WTC11 (cell line): ENCODE measurements around the gene ACOT6. TPM values are rescaled to one million over a fixed set of nuclear protein-coding genes. Genes with fewer than 3 reads are reported as not detected.

Experiments
- CREM ChIP-seq: sonication (generic); formaldehyde crosslinking; IDR thresholded peaks from 2 replicates; pipeline ENCODE4 v1.8.1; 2022; ENCODE audit warnings: mild to moderate bottlenecking, missing genetic modification reagents, moderate library complexity
- EMX1 ChIP-seq: fragments of 250-450 bp; sonication (Bioruptor Pico); IDR thresholded peaks from 2 replicates; pipeline ENCODE4 v1.8.0; 2021; ENCODE audit warnings: mild to moderate bottlenecking
- ESRRA ChIP-seq: sonication (generic); formaldehyde crosslinking; IDR thresholded peaks from 2 replicates; pipeline ENCODE4 v1.8.1; 2022; ENCODE audit warnings: mild to moderate bottlenecking, missing genetic modification reagents, borderline replicate concordance
- ETV6 ChIP-seq: sonication (generic); formaldehyde crosslinking; IDR thresholded peaks from 2 replicates; pipeline ENCODE4 v1.8.1; 2022; ENCODE audit warnings: mild to moderate bottlenecking, missing genetic modification reagents
- FOXK1 ChIP-seq: sonication (generic); formaldehyde crosslinking; IDR thresholded peaks from 2 replicates; pipeline ENCODE4 v1.8.0; 2022; ENCODE audit warnings: mild to moderate bottlenecking, moderate library complexity, missing genetic modification reagents
- FOXP1 ChIP-seq: sonication (generic); formaldehyde crosslinking; IDR thresholded peaks from 2 replicates; pipeline ENCODE4 v1.8.0; 2022; ENCODE audit warnings: missing genetic modification reagents, mild to moderate bottlenecking, moderate library complexity, borderline replicate concordance
- GABPB1 ChIP-seq: sonication (generic); formaldehyde crosslinking; IDR thresholded peaks from 2 replicates; pipeline ENCODE4 v1.8.1; 2023; ENCODE audit warnings: mild to moderate bottlenecking, missing genetic modification reagents
- GTF2I ChIP-seq: fragments of 250-450 bp; sonication (Bioruptor Pico); conservative IDR thresholded peaks from 2 replicates; pipeline ENCODE4 v1.4.0; 2021; ENCODE audit warnings: mild to moderate bottlenecking
- HMGA2 ChIP-seq: fragments of 250-450 bp; sonication (Bioruptor Pico); IDR thresholded peaks from 2 replicates; pipeline ENCODE4 v1.4.0; 2021; ENCODE audit warnings: mild to moderate bottlenecking, moderate library complexity
- IRF2 ChIP-seq: sonication (generic); formaldehyde crosslinking; IDR thresholded peaks from 2 replicates; pipeline ENCODE4 v1.8.0; 2022; ENCODE audit warnings: low read depth, missing genetic modification reagents, borderline replicate concordance
- NR1H2 ChIP-seq: sonication (generic); formaldehyde crosslinking; IDR thresholded peaks from 2 replicates; pipeline ENCODE4 v1.9.0; 2021; ENCODE audit warnings: mild to moderate bottlenecking, moderate library complexity, missing genetic modification reagents
- PRRX2 ChIP-seq: fragments of 250-450 bp; sonication (Bioruptor Pico); IDR thresholded peaks from 2 replicates; pipeline ENCODE4 v1.8.0; 2021; ENCODE audit warnings: mild to moderate bottlenecking
- RORB ChIP-seq: fragments of 250-450 bp; sonication (Bioruptor Pico); IDR thresholded peaks from 2 replicates; pipeline ENCODE4 v1.9.0; 2021; ENCODE audit warnings: mild to moderate bottlenecking
- SMAD4 ChIP-seq: sonication (generic); formaldehyde crosslinking; IDR thresholded peaks from 2 replicates; pipeline ENCODE4 v1.8.0; 2022; ENCODE audit warnings: mild to moderate bottlenecking, missing genetic modification reagents
- TCF7 ChIP-seq: sonication (generic); formaldehyde crosslinking; IDR thresholded peaks from 2 replicates; pipeline ENCODE4 v1.8.0; 2022; ENCODE audit warnings: mild to moderate bottlenecking, low read depth, missing genetic modification reagents, moderate library complexity
- TEAD4 ChIP-seq: sonication (generic); formaldehyde crosslinking; IDR thresholded peaks from 2 replicates; pipeline ENCODE4 v1.8.0; 2022; ENCODE audit warnings: mild to moderate bottlenecking, missing genetic modification reagents
- ZNF232 ChIP-seq: sonication (generic); formaldehyde crosslinking; IDR thresholded peaks from 2 replicates; pipeline ENCODE4 v1.8.0; 2022; ENCODE audit warnings: mild to moderate bottlenecking, missing genetic modification reagents
- ZNF416 ChIP-seq: fragments of 250-450 bp; sonication (Bioruptor Pico); IDR thresholded peaks from 2 replicates; pipeline ENCODE4 v1.9.0; 2021; ENCODE audit warnings: mild to moderate bottlenecking, inconsistent platforms
- ZNF671 ChIP-seq: fragments of 250-450 bp; sonication (Bioruptor Pico); IDR thresholded peaks from 2 replicates; pipeline ENCODE4 v1.8.0; 2021; ENCODE audit warnings: mild to moderate bottlenecking
- total RNA-seq: library from RNA; stranded (reverse); gene quantifications from 3 replicates; pipeline ENCODE4 v1.2.3, GENCODE V29; 2021
- TF ChIP-seq, protein P1 (sequence below): fragments of 200-600 bp; IDR thresholded peaks from 2 replicates; pipeline ENCODE4 v1.8.0; 2022; ENCODE audit warnings: antibody characterized with exemption
- TF ChIP-seq, protein P2 (sequence below): sonication (generic); formaldehyde crosslinking; IDR thresholded peaks from 2 replicates; pipeline ENCODE4 v1.8.1; 2022; ENCODE audit warnings: low read depth, missing genetic modification reagents, borderline replicate concordance
- TF ChIP-seq, protein P3 (sequence below): fragments of 250-450 bp; sonication (Bioruptor Pico); IDR thresholded peaks from 2 replicates; pipeline ENCODE4 v1.9.0; 2021; ENCODE audit warnings: mild to moderate bottlenecking
- TF ChIP-seq, protein P4 (sequence below): sonication (generic); formaldehyde crosslinking; IDR thresholded peaks from 2 replicates; pipeline ENCODE4 v1.8.0; 2022; ENCODE audit warnings: mild to moderate bottlenecking, missing genetic modification reagents
- TF ChIP-seq, protein P5 (sequence below): sonication (generic); formaldehyde crosslinking; IDR thresholded peaks from 2 replicates; pipeline ENCODE4 v1.8.0; 2022; ENCODE audit warnings: missing genetic modification reagents
- TF ChIP-seq, protein P6 (sequence below): sonication (generic); formaldehyde crosslinking; IDR thresholded peaks from 2 replicates; pipeline ENCODE4 v1.8.1; 2022; ENCODE audit warnings: low read depth, mild to moderate bottlenecking, moderate library complexity, missing genetic modification reagents, borderline replicate concordance

The ACOT6 gene
- total RNA-seq, 1 experiment from 2014 or later = 0.13 TPM

DNA sequence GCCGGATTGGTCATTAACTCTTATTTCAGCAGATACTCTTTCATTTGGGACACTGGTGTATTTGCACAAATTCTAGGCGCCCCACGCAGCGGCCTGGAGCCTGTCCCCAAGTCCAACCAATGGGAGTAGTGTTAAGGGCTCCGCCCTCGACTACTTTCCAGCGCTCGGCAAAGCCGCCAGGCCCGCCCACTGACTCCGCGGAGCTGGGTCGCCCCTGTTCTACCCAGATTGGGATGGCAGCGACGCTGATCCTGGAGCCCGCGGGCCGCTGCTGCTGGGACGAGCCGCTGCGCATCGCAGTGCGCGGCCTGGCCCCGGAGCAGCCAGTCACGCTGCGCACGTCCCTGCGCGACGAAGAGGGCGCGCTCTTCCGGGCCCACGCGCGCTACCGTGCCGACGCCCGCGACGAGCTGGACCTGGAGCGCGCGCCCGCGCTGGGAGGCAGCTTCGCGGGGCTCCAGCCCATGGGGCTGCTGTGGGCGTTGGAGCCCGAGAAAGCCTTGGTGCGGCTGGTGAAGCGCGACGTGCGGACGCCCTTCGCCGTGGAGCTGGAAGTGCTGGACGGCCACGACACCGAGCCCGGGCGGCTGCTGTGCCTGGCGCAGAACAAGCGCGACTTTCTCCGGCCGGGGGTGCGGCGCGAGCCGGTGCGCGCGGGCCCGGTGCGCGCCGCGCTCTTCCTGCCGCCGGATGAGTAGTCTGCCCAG, at the start of gene ACOT6 (continued):
- TF ChIP-seq GABPB1 (CRISPR knock-in tag) (no peak), SMAD4 (CRISPR knock-in tag) (no peak), ZNF671 (no peak), TCF7 (CRISPR knock-in tag) (peak; percentile 60; the same call in 1 of the 2 replicates), CREM (CRISPR knock-in tag) (0 out of 2 replicates have a peak, but pooled peaks have one; percentile 67), EMX1 (CRISPR knock-in tag) (peak; percentile 68; the same call in 1 of the 2 replicates), HMGA2 (no peak), FOXP1 (peak; percentile 78), ETV6 (CRISPR knock-in tag) (0 out of 2 replicates have a peak, but pooled peaks have one; percentile 32), FOXK1 (CRISPR knock-in tag) (peak; percentile 55; the same call in 1 of the 2 replicates), IRF2 (no peak), TEAD4 (CRISPR knock-in tag) (no peak), ESRRA (peak; percentile 78; the same call in 1 of the 2 replicates), RORB (CRISPR knock-in tag) (no peak), ZNF232 (CRISPR knock-in tag) (0 out of 2 replicates have a peak, but pooled peaks have one; percentile 43), GTF2I (CRISPR knock-in tag) (no peak), ZNF416 (CRISPR knock-in tag) (no peak), NR1H2 (CRISPR knock-in tag) (no peak), PRRX2 (CRISPR knock-in tag) (no peak)
- TF ChIP-seq, protein P1, sequence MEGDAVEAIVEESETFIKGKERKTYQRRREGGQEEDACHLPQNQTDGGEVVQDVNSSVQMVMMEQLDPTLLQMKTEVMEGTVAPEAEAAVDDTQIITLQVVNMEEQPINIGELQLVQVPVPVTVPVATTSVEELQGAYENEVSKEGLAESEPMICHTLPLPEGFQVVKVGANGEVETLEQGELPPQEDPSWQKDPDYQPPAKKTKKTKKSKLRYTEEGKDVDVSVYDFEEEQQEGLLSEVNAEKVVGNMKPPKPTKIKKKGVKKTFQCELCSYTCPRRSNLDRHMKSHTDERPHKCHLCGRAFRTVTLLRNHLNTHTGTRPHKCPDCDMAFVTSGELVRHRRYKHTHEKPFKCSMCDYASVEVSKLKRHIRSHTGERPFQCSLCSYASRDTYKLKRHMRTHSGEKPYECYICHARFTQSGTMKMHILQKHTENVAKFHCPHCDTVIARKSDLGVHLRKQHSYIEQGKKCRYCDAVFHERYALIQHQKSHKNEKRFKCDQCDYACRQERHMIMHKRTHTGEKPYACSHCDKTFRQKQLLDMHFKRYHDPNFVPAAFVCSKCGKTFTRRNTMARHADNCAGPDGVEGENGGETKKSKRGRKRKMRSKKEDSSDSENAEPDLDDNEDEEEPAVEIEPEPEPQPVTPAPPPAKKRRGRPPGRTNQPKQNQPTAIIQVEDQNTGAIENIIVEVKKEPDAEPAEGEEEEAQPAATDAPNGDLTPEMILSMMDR = no peak
- TF ChIP-seq, protein P2, sequence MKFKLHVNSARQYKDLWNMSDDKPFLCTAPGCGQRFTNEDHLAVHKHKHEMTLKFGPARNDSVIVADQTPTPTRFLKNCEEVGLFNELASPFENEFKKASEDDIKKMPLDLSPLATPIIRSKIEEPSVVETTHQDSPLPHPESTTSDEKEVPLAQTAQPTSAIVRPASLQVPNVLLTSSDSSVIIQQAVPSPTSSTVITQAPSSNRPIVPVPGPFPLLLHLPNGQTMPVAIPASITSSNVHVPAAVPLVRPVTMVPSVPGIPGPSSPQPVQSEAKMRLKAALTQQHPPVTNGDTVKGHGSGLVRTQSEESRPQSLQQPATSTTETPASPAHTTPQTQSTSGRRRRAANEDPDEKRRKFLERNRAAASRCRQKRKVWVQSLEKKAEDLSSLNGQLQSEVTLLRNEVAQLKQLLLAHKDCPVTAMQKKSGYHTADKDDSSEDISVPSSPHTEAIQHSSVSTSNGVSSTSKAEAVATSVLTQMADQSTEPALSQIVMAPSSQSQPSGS (CRISPR knock-in tag) = no peak
- TF ChIP-seq, protein P3, sequence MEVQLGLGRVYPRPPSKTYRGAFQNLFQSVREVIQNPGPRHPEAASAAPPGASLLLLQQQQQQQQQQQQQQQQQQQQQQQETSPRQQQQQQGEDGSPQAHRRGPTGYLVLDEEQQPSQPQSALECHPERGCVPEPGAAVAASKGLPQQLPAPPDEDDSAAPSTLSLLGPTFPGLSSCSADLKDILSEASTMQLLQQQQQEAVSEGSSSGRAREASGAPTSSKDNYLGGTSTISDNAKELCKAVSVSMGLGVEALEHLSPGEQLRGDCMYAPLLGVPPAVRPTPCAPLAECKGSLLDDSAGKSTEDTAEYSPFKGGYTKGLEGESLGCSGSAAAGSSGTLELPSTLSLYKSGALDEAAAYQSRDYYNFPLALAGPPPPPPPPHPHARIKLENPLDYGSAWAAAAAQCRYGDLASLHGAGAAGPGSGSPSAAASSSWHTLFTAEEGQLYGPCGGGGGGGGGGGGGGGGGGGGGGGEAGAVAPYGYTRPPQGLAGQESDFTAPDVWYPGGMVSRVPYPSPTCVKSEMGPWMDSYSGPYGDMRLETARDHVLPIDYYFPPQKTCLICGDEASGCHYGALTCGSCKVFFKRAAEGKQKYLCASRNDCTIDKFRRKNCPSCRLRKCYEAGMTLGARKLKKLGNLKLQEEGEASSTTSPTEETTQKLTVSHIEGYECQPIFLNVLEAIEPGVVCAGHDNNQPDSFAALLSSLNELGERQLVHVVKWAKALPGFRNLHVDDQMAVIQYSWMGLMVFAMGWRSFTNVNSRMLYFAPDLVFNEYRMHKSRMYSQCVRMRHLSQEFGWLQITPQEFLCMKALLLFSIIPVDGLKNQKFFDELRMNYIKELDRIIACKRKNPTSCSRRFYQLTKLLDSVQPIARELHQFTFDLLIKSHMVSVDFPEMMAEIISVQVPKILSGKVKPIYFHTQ (CRISPR knock-in tag) = no peak
- TF ChIP-seq, protein P4, sequence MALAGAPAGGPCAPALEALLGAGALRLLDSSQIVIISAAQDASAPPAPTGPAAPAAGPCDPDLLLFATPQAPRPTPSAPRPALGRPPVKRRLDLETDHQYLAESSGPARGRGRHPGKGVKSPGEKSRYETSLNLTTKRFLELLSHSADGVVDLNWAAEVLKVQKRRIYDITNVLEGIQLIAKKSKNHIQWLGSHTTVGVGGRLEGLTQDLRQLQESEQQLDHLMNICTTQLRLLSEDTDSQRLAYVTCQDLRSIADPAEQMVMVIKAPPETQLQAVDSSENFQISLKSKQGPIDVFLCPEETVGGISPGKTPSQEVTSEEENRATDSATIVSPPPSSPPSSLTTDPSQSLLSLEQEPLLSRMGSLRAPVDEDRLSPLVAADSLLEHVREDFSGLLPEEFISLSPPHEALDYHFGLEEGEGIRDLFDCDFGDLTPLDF (CRISPR knock-in tag) = no peak
- TF ChIP-seq, protein P5, sequence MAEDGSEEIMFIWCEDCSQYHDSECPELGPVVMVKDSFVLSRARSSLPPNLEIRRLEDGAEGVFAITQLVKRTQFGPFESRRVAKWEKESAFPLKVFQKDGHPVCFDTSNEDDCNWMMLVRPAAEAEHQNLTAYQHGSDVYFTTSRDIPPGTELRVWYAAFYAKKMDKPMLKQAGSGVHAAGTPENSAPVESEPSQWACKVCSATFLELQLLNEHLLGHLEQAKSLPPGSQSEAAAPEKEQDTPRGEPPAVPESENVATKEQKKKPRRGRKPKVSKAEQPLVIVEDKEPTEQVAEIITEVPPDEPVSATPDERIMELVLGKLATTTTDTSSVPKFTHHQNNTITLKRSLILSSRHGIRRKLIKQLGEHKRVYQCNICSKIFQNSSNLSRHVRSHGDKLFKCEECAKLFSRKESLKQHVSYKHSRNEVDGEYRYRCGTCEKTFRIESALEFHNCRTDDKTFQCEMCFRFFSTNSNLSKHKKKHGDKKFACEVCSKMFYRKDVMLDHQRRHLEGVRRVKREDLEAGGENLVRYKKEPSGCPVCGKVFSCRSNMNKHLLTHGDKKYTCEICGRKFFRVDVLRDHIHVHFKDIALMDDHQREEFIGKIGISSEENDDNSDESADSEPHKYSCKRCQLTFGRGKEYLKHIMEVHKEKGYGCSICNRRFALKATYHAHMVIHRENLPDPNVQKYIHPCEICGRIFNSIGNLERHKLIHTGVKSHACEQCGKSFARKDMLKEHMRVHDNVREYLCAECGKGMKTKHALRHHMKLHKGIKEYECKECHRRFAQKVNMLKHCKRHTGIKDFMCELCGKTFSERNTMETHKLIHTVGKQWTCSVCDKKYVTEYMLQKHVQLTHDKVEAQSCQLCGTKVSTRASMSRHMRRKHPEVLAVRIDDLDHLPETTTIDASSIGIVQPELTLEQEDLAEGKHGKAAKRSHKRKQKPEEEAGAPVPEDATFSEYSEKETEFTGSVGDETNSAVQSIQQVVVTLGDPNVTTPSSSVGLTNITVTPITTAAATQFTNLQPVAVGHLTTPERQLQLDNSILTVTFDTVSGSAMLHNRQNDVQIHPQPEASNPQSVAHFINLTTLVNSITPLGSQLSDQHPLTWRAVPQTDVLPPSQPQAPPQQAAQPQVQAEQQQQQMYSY = no peak
- TF ChIP-seq, protein P6, sequence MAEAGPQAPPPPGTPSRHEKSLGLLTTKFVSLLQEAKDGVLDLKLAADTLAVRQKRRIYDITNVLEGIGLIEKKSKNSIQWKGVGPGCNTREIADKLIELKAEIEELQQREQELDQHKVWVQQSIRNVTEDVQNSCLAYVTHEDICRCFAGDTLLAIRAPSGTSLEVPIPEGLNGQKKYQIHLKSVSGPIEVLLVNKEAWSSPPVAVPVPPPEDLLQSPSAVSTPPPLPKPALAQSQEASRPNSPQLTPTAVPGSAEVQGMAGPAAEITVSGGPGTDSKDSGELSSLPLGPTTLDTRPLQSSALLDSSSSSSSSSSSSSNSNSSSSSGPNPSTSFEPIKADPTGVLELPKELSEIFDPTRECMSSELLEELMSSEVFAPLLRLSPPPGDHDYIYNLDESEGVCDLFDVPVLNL (CRISPR knock-in tag) = 0 out of 2 replicates have a peak, but pooled peaks have one; percentile 37
